ENCODE results near the gene WDR5B.

DNA sequence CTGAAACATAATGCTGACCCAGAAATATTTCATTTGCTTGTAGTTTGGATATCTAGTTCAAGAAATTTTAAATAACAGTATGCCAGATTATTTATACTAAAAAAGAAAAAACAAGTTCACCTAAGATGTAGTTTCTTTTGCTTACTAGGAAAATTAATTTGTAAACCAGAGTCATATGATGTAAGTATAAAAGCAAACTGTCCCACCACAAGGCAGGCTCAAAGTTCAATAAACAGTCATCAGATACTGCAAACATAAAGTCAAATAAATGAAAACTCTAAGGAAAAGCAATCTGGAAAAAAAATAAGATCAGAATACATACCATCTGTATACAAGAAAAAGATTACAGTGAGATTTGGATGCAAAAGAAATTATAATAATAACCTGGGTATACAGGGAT is 40.2 kb upstream of the WDR5B start:
- TF ChIP-seq, protein P1, sequence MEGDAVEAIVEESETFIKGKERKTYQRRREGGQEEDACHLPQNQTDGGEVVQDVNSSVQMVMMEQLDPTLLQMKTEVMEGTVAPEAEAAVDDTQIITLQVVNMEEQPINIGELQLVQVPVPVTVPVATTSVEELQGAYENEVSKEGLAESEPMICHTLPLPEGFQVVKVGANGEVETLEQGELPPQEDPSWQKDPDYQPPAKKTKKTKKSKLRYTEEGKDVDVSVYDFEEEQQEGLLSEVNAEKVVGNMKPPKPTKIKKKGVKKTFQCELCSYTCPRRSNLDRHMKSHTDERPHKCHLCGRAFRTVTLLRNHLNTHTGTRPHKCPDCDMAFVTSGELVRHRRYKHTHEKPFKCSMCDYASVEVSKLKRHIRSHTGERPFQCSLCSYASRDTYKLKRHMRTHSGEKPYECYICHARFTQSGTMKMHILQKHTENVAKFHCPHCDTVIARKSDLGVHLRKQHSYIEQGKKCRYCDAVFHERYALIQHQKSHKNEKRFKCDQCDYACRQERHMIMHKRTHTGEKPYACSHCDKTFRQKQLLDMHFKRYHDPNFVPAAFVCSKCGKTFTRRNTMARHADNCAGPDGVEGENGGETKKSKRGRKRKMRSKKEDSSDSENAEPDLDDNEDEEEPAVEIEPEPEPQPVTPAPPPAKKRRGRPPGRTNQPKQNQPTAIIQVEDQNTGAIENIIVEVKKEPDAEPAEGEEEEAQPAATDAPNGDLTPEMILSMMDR (IDR thresholded peaks at IDR 0.05; ENCODE audit: borderline replicate concordance, extremely low read depth, low read length, poor library complexity, severe bottlenecking), result no peak
- TF ChIP-seq EZH2 (IDR thresholded peaks at IDR 0.05; ENCODE audit: borderline replicate concordance, low read depth, low read length, severe bottlenecking), result no peak

Data from DND-41 (cell line).